Sigmoid colon (tissue), 7 donors: Measurements from ENCODE around the gene EME1. TPM values are rescaled to one million over a fixed set of nuclear protein-coding genes. Genes with fewer than 3 reads are reported as not detected.
A peak's percentile ranks its signal among the peaks of the same experiment; 100 is the strongest.

ENCODE experiments used
- DNase-seq: peaks from one replicate; pipeline ENCODE4 v3.0.0-alpha.2; 2019
- H3K27ac ChIP-seq, 4 donors: fragments of 200-600 bp; sonication (generic); one replicate each; pipeline ENCODE4 v1.5.1; 2016 to 2019; ENCODE audit warnings: mild to moderate bottlenecking in 1 of 4
- H3K27me3 ChIP-seq, 3 donors: fragments of 200-600 bp; sonication (generic); one replicate each; pipeline ENCODE4 v1.5.1; 2019; ENCODE audit warnings: mild to moderate bottlenecking in 1 of 3
- H3K36me3 ChIP-seq, 4 donors: fragments of 200-600 bp; sonication (generic); one replicate each; pipeline ENCODE4 v1.5.1; 2016 to 2019
- H3K4me1 ChIP-seq, 4 donors: fragments of 200-600 bp; sonication (generic); one replicate each; pipeline ENCODE4 v1.5.1; 2017 to 2019
- H3K4me3 ChIP-seq, 4 donors: fragments of 200-600 bp; sonication (generic); one replicate each; pipeline ENCODE4 v1.5.1; 2017 to 2019; ENCODE audit warnings: mild to moderate bottlenecking in 2 of 4, moderate library complexity in 1 of 4
- H3K9me3 ChIP-seq, 4 donors: fragments of 200-600 bp in 3 of 4; sonication (generic) in 3 of 4; one replicate each; pipeline versions ENCODE4 v1.5.1 to v1.6.1; 2013 to 2019
- EP300 ChIP-seq, 4 donors: sonication (generic); formaldehyde crosslinking; IDR thresholded peaks; one replicate each; pipeline ENCODE4 v1.6.1; 2017; ENCODE audit warnings: antibody characterized with exemption in 4 of 4
- POLR2A ChIP-seq, 2 donors: fragments of 450-650 bp; IDR thresholded peaks; one replicate each; pipeline ENCODE4 v1.6.1; 2016; ENCODE audit warnings: antibody characterized with exemption in 2 of 2, mild to moderate bottlenecking in 2 of 2, moderate library complexity in 2 of 2
- POLR2AphosphoS5 ChIP-seq, 4 donors: sonication (generic); formaldehyde crosslinking; IDR thresholded peaks; one replicate each; pipeline ENCODE4 v1.6.1; 2017; ENCODE audit warnings: antibody characterized with exemption in 4 of 4
- WGBS, 2 donors: extraction: QIAGEN DNeasy Blood & Tissue Kit; methylation state at CpG; one replicate each; pipeline ENCODE4 v1.1.7; 2013; 5-methylcytosine and 5-hydroxymethylcytosine counted together
- intact Hi-C: fragments of 100-400 bp; cut with DNase I; formaldehyde crosslinking; loops from one replicate; pipeline ENCODE4 v1.15.1; 2023
- polyA plus RNA-seq, 3 donors: library from polyadenylated mRNA; stranded (reverse); fragments of 200-250 nt; gene quantifications; one replicate each; pipeline ENCODE4 v1.2.3, GENCODE V29; 2013
- total RNA-seq, 4 donors: library from RNA; depleted of rRNA; stranded (reverse); fragments of >200 nt; gene quantifications; one replicate each; pipeline ENCODE4 v1.1.0, GENCODE V29; 2016
- TF ChIP-seq, protein P1 (sequence below), 4 experiments: fragments of 450-650 bp in 3 of 4; fragments of 200-600 bp in 1 of 4; IDR thresholded peaks; one replicate each; pipeline ENCODE4 v1.5.1; 2016 to 2019; ENCODE audit warnings: antibody characterized with exemption in 4 of 4, mild to moderate bottlenecking in 3 of 4, moderate library complexity in 2 of 4
- donor health status: healthy with polysubstance abuse.
- donor health status: Bipolar disorder and iron deficiency.
- donor health status: healthy.

The EME1 gene
- total and polyA plus RNA-seq, 7 donors = 0.36 to 3.5 (median 1.2) TPM; not detected in 4

DNA sequence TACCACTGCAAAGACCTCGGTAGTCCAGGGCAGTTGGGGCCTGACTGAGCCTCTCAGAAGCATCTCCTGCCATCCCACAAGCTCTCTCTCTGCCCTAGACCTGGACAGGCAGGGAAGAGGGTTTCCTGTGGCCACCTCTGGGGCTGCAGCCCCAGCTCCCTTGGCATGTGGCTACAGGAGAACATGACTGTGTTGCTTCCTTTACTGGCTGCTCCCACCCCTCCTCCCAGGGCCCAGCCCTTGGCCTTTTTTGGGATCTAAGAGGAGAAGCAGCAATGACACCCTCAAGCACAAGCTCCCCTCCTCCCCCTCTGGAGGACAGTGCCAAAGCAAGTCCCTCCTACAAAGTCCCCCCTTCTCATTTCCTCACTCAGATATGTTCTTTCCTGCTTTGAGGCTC is 5.6 kb upstream of the EME1 start:
- peaks cover 0 to 31% (median 29%) of the 10 kb centered on the region in 4 donors for H3K4me1 ChIP-seq
- H3K4me3 ChIP-seq = no peak overlapping the region
- no peaks in the 10 kb centered on the region for H3K9me3 ChIP-seq
- 69 to 88% methylated on average over 1 of the region's 1 CpG for WGBS, 2 donors
- H3K36me3 ChIP-seq = peaks cover 16 to 63% (median 39%) of the 10 kb centered on the region in 4 donors
- TF ChIP-seq, protein P1, sequence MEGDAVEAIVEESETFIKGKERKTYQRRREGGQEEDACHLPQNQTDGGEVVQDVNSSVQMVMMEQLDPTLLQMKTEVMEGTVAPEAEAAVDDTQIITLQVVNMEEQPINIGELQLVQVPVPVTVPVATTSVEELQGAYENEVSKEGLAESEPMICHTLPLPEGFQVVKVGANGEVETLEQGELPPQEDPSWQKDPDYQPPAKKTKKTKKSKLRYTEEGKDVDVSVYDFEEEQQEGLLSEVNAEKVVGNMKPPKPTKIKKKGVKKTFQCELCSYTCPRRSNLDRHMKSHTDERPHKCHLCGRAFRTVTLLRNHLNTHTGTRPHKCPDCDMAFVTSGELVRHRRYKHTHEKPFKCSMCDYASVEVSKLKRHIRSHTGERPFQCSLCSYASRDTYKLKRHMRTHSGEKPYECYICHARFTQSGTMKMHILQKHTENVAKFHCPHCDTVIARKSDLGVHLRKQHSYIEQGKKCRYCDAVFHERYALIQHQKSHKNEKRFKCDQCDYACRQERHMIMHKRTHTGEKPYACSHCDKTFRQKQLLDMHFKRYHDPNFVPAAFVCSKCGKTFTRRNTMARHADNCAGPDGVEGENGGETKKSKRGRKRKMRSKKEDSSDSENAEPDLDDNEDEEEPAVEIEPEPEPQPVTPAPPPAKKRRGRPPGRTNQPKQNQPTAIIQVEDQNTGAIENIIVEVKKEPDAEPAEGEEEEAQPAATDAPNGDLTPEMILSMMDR (IDR thresholded peaks at IDR 0.05) = no peak
- no peak for TF ChIP-seq POLR2A (IDR thresholded peaks at IDR 0.05)
- no peak for TF ChIP-seq EP300 (IDR thresholded peaks at IDR 0.05)
- no peak for TF ChIP-seq POLR2AphosphoS5 (IDR thresholded peaks at IDR 0.05)
- DNase-seq = peak; percentile 40
- H3K27ac ChIP-seq = no peak overlapping the region
- no peaks in the 10 kb centered on the region for H3K27me3 ChIP-seq
- intact Hi-C loops = no loop called here

DNA sequence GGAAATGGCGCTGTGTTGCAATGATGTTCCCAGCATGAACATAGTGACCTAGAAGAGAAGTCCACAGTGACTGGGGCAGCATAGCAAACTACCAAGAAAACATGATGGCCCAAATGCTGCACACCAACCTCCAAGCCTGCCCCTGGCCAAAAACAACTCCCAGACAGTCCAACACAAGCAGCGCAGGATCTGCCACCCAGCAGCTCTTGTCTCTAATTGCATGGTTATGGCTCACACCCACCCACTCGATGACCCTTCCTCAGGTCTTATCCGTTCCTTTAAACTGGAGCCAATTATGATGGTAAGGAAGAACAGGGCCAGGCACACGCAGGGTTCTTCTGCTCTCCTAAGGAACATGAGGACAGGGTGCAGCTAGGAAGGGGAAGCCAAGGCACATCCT is 3.0 kb upstream of the EME1 start:
- intact Hi-C loops = no loop called here
- no peaks in the 10 kb centered on the region for H3K9me3 ChIP-seq
- TF ChIP-seq POLR2AphosphoS5 (IDR thresholded peaks at IDR 0.05) (no peak), POLR2A (IDR thresholded peaks at IDR 0.05) (no peak), EP300 (IDR thresholded peaks at IDR 0.05) (no peak)
- TF ChIP-seq, protein P1 (IDR thresholded peaks at IDR 0.05) = no peak
- no peak for DNase-seq
- no peaks in the 10 kb centered on the region for H3K27me3 ChIP-seq
- 95 to 96% methylated on average over 5 of the region's 5 CpGs for WGBS, 2 donors
- H3K4me1 ChIP-seq = peaks cover 0 to 22% (median 17%) of the 10 kb centered on the region in 4 donors
- no peak overlapping the region for H3K27ac ChIP-seq
- peaks cover 16 to 58% (median 39%) of the 10 kb centered on the region in 4 donors for H3K36me3 ChIP-seq
- H3K4me3 ChIP-seq = no peak overlapping the region

DNA sequence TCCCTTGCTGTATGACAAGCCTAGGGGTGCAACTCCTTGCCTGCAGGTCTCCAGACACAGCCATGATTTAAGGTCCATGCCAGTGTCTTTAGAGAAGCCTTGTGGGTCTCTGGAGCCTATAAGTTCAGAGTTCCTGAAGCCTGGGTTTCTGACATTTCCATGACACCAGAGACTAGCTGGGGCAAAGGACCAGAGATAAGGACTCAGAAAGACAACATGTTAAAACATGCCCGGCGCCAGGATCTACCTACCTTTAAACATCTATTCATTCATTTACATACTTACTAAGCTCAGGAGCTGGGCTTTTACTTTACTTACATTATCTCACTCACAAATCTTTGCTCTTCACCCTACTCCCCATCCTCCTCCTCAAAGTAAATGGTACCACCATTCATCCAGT is 1.5 kb upstream of the EME1 start:
- WGBS, 2 donors = 90 to 95% methylated on average over 2 of the region's 2 CpGs
- DNase-seq = no peak
- Histone ChIP-seq H3K36me3 (peaks cover 16 to 43% (median 33%) of the 10 kb centered on the region in 4 donors), H3K9me3 (no peaks in the 10 kb centered on the region), H3K27me3 (no peaks in the 10 kb centered on the region), H3K4me1 (peaks cover 0 to 22% (median 17%) of the 10 kb centered on the region in 4 donors), H3K4me3 (no peak overlapping the region), H3K27ac (no peak overlapping the region)
- intact Hi-C loops = no loop called here
- TF ChIP-seq POLR2A (IDR thresholded peaks at IDR 0.05) = no peak

DNA sequence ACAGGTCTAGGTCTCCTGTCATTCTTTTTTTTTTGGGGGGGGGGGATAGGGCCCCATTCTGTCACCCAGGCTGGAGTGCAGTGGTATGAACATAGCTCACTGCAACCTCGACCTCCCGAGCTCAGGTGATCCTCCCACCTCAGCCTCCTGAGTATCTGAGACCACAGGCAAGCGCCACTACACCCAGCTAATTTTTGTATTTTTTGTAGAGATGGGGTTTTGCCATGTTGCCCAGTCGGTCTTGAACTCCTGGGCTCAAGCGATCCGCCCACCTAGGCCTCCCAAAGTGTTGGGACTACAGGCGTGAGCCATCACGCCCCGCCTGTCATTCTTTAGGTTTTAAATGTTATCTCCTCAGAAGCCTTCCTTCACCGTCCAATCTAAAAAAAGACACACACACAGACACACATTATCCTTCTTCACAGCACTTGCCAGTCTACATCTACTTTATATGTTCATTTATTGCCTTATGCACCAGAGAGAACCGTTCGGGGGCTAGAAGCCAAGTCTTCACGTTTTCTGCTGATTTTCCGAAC is 739 bp upstream of the EME1 start:
- 8 to 20% methylated on average over 14 of the region's 14 CpGs for WGBS, 2 donors
- intact Hi-C loops = no loop called here
- H3K9me3 ChIP-seq = no peaks in the 10 kb centered on the region
- DNase-seq = no peak
- peaks cover 0 to 22% (median 17%) of the 10 kb centered on the region in 4 donors for H3K4me1 ChIP-seq
- H3K36me3 ChIP-seq = peaks cover 16 to 35% (median 27%) of the 10 kb centered on the region in 4 donors
- TF ChIP-seq, protein P1 (IDR thresholded peaks at IDR 0.05) = no peak
- H3K27ac ChIP-seq = peak overlapping the region; percentile 84 to 93 (median 90)
- peak overlapping the region; percentile 57 to 77 (median 76) for H3K4me3 ChIP-seq
- H3K27me3 ChIP-seq = no peaks in the 10 kb centered on the region

DNA sequence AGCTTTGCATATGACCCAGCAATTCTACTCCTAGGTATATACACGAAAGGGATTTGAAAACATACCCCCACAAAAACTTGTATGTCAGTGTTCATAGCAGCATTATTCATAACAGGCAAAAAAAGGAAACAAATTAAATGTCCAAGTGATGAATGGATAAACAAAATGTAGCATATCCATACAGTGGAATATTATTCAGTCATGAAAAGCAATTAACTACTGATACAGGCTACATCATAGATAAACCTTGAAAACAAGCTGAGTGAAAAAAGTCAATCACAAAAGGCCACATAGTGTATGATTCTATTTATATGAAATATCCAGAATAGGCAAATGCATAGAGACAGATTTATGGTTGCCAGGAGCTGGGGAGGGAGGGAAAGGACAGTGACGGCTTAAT is 676 bp downstream of the EME1 start:
- DNase-seq = no peak
- H3K36me3 ChIP-seq = peaks cover 9 to 21% (median 14%) of the 10 kb centered on the region in 4 donors
- WGBS, 2 donors = 85 to 90% methylated on average over 2 of the region's 2 CpGs
- H3K9me3 ChIP-seq = no peaks in the 10 kb centered on the region
- no peak overlapping the region for H3K27ac ChIP-seq
- TF ChIP-seq POLR2AphosphoS5 (IDR thresholded peaks at IDR 0.05) = no peak
- TF ChIP-seq, protein P1 (IDR thresholded peaks at IDR 0.05) = no peak
- TF ChIP-seq POLR2A (IDR thresholded peaks at IDR 0.05) = no peak
- TF ChIP-seq EP300 (IDR thresholded peaks at IDR 0.05) = no peak
- H3K4me3 ChIP-seq = peak overlapping the region in 1 of 4 donors; percentile 75
- intact Hi-C loops = no loop called here
- H3K4me1 ChIP-seq = peaks cover 0 to 22% (median 17%) of the 10 kb centered on the region in 4 donors
- H3K27me3 ChIP-seq = no peaks in the 10 kb centered on the region
